Sigmoid colon (tissue), 7 donors: ENCODE data around the gene ADAM23. TPM values are rescaled to one million over a fixed set of nuclear protein-coding genes. Genes with fewer than 3 reads are reported as not detected.

Experiments used
- DNase-seq: peaks from one replicate; pipeline ENCODE4 v3.0.0-alpha.2; 2019
- H3K27ac ChIP-seq, 4 donors: fragments of 200-600 bp; sonication (generic); one replicate each; pipeline ENCODE4 v1.5.1; 2016 to 2019; ENCODE audit warnings: mild to moderate bottlenecking in 1 of 4
- H3K27me3 ChIP-seq, 3 donors: fragments of 200-600 bp; sonication (generic); one replicate each; pipeline ENCODE4 v1.5.1; 2019; ENCODE audit warnings: mild to moderate bottlenecking in 1 of 3
- H3K36me3 ChIP-seq, 4 donors: fragments of 200-600 bp; sonication (generic); one replicate each; pipeline ENCODE4 v1.5.1; 2016 to 2019
- H3K4me1 ChIP-seq, 4 donors: fragments of 200-600 bp; sonication (generic); one replicate each; pipeline ENCODE4 v1.5.1; 2017 to 2019
- H3K4me3 ChIP-seq, 4 donors: fragments of 200-600 bp; sonication (generic); one replicate each; pipeline ENCODE4 v1.5.1; 2017 to 2019; ENCODE audit warnings: mild to moderate bottlenecking in 2 of 4, moderate library complexity in 1 of 4
- H3K9me3 ChIP-seq, 4 donors: fragments of 200-600 bp in 3 of 4; sonication (generic) in 3 of 4; one replicate each; pipeline versions ENCODE4 v1.5.1 to v1.6.1; 2013 to 2019
- CTCF ChIP-seq, 4 experiments: fragments of 450-650 bp in 3 of 4; fragments of 200-600 bp in 1 of 4; IDR thresholded peaks; one replicate each; pipeline ENCODE4 v1.5.1; 2016 to 2019; ENCODE audit warnings: antibody characterized with exemption in 4 of 4, mild to moderate bottlenecking in 3 of 4, moderate library complexity in 2 of 4
- EP300 ChIP-seq, 4 donors: sonication (generic); formaldehyde crosslinking; IDR thresholded peaks; one replicate each; pipeline ENCODE4 v1.6.1; 2017; ENCODE audit warnings: antibody characterized with exemption in 4 of 4
- POLR2A ChIP-seq, 2 donors: fragments of 450-650 bp; IDR thresholded peaks; one replicate each; pipeline ENCODE4 v1.6.1; 2016; ENCODE audit warnings: antibody characterized with exemption in 2 of 2, mild to moderate bottlenecking in 2 of 2, moderate library complexity in 2 of 2
- POLR2AphosphoS5 ChIP-seq, 4 donors: sonication (generic); formaldehyde crosslinking; IDR thresholded peaks; one replicate each; pipeline ENCODE4 v1.6.1; 2017; ENCODE audit warnings: antibody characterized with exemption in 4 of 4
- WGBS, 2 donors: extraction: QIAGEN DNeasy Blood & Tissue Kit; methylation state at CpG; one replicate each; pipeline ENCODE4 v1.1.7; 2013; 5-methylcytosine and 5-hydroxymethylcytosine counted together
- intact Hi-C: fragments of 100-400 bp; cut with DNase I; formaldehyde crosslinking; loops from one replicate; pipeline ENCODE4 v1.15.1; 2023
- polyA plus RNA-seq, 3 donors: library from polyadenylated mRNA; stranded (reverse); fragments of 200-250 nt; gene quantifications; one replicate each; pipeline ENCODE4 v1.2.3, GENCODE V29; 2013
- total RNA-seq, 4 donors: library from RNA; depleted of rRNA; stranded (reverse); fragments of >200 nt; gene quantifications; one replicate each; pipeline ENCODE4 v1.1.0, GENCODE V29; 2016
- donor health status: healthy with polysubstance abuse.
- donor health status: Bipolar disorder and iron deficiency.
- donor health status: healthy.

ADAM23 gene
- total and polyA plus RNA-seq, 7 donors, result under 0.01 to 2.9 (median 1.6) TPM

- intact Hi-C loops, result no loop called here
- Histone ChIP-seq H3K9me3 (no peaks in the 10 kb centered on the region), H3K36me3 (no peaks in the 10 kb centered on the region), H3K27me3 (no peaks in the 10 kb centered on the region), H3K27ac (no peak overlapping the region), H3K4me3 (no peak overlapping the region), H3K4me1 (peaks cover 0 to 6% (median 0%) of the 10 kb centered on the region in 4 donors)
- WGBS, 2 donors, result 49 to 65% methylated on average over 5 of the region's 5 CpGs
- TF ChIP-seq CTCF (IDR thresholded peaks at IDR 0.05) (peak in 1 of 4 experiments; percentile 14), POLR2AphosphoS5 (IDR thresholded peaks at IDR 0.05) (no peak), EP300 (IDR thresholded peaks at IDR 0.05) (no peak), POLR2A (IDR thresholded peaks at IDR 0.05) (no peak)
- no peak for DNase-seq
Measured at GRCh38 chr2:206556357-206556949, 113.1 kb downstream of the ADAM23 start.

GRCh38 chr2:206557321-206557720 lies 114.0 kb downstream of the ADAM23 start:
- peaks cover 0 to 6% (median 0%) of the 10 kb centered on the region in 4 donors for H3K4me1 ChIP-seq
- intact Hi-C loops, result no loop called here
- no peak for DNase-seq
- H3K9me3 ChIP-seq, result no peaks in the 10 kb centered on the region
- WGBS, 2 donors, result 93 to 96% methylated on average over 4 of the region's 4 CpGs
- H3K27me3 ChIP-seq, result no peaks in the 10 kb centered on the region
- no peak overlapping the region for H3K27ac ChIP-seq
- H3K4me3 ChIP-seq, result no peak overlapping the region
- H3K36me3 ChIP-seq, result no peaks in the 10 kb centered on the region
- no peak for TF ChIP-seq EP300 (IDR thresholded peaks at IDR 0.05)
- no peak for TF ChIP-seq POLR2AphosphoS5 (IDR thresholded peaks at IDR 0.05)
- no peak for TF ChIP-seq CTCF (IDR thresholded peaks at IDR 0.05)
- no peak for TF ChIP-seq POLR2A (IDR thresholded peaks at IDR 0.05)

DNA sequence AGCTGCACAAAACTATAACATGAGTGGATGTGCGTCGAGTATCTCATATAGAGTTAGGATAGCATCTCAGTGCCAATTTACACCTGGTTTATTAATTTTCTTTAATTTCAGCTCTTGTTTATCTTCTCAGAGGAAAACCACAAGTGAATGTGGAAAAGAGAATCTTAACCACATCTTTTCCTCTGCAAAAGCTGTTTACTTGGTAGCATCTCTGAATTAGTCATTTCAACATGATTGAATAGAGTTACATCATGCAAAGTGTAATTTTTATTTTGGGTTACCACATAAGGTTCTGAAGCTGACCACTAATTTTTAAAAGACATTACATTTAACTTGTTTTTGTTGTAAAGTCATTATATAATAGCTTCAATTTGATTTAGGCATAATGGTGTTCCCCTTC lies 115.2 kb downstream of the ADAM23 start:
- Histone ChIP-seq H3K4me3 (no peak overlapping the region), H3K9me3 (no peaks in the 10 kb centered on the region), H3K4me1 (peaks cover 0 to 6% (median 0%) of the 10 kb centered on the region in 4 donors), H3K36me3 (no peaks in the 10 kb centered on the region), H3K27ac (no peak overlapping the region), H3K27me3 (no peaks in the 10 kb centered on the region)
- intact Hi-C loops, result no loop called here
- DNase-seq, result no peak
- 71 to 89% methylated on average over 2 of the region's 2 CpGs for WGBS, 2 donors
- no peak for TF ChIP-seq POLR2A (IDR thresholded peaks at IDR 0.05)
- no peak for TF ChIP-seq CTCF (IDR thresholded peaks at IDR 0.05)
- no peak for TF ChIP-seq EP300 (IDR thresholded peaks at IDR 0.05)

DNA sequence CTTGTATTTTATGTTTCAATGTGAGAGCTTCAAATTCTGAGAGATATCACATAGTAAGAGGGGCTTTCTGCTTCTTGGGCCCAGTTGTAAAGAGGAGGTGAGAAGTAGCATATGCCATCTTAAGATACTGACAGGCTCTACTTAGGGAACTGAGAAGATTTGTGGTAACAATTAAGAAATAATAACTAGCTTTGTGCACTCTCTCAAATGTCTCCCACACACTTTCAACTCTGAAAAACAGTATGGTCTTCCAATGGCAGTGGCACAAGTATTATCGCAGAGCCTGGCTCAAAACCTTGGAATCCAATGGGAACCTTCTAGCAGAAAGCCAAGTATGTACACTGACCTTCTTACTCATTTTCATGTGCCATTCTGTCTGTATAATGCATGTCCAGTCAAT lies 118.6 kb downstream of the ADAM23 start:
- Histone ChIP-seq H3K4me1 (no peaks in the 10 kb centered on the region), H3K27ac (no peak overlapping the region), H3K36me3 (no peaks in the 10 kb centered on the region), H3K9me3 (no peaks in the 10 kb centered on the region), H3K4me3 (no peak overlapping the region), H3K27me3 (no peaks in the 10 kb centered on the region)
- 96 to 100% methylated on average over 1 of the region's 1 CpG for WGBS, 2 donors
- intact Hi-C loops, result no loop called here
- no peak for TF ChIP-seq POLR2AphosphoS5 (IDR thresholded peaks at IDR 0.05)
- TF ChIP-seq CTCF (IDR thresholded peaks at IDR 0.05), result no peak
- TF ChIP-seq POLR2A (IDR thresholded peaks at IDR 0.05), result no peak
- TF ChIP-seq EP300 (IDR thresholded peaks at IDR 0.05), result no peak
- DNase-seq, result no peak

DNA sequence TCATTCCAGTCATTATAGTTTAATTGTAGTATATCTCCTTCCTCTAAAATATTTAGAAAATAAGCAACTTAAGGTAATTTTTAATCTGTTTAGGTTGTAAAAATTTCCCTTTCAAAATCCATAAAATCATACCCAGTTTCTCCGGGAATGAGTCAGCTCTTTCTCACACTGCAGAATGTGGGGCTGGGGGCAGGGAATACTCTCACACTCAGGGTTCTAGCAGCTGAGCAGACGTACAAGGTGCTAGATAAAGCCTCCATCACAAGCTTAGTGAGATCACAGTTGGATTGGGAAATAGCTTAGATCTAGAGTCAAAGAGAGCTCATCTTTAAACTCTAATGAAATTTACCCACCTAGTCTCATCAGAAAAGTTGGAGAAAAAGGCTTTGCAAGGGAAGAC lies 119.0 kb downstream of the ADAM23 start:
- no peaks in the 10 kb centered on the region for H3K4me1 ChIP-seq
- H3K9me3 ChIP-seq, result no peaks in the 10 kb centered on the region
- no peak for DNase-seq
- intact Hi-C loops, result no loop called here
- TF ChIP-seq POLR2AphosphoS5 (IDR thresholded peaks at IDR 0.05) (no peak), CTCF (IDR thresholded peaks at IDR 0.05) (no peak), EP300 (IDR thresholded peaks at IDR 0.05) (no peak), POLR2A (IDR thresholded peaks at IDR 0.05) (no peak)
- H3K27me3 ChIP-seq, result no peaks in the 10 kb centered on the region
- no peaks in the 10 kb centered on the region for H3K36me3 ChIP-seq
- H3K27ac ChIP-seq, result no peak overlapping the region
- no peak overlapping the region for H3K4me3 ChIP-seq
- WGBS, 2 donors, result 86 to 88% methylated on average over 2 of the region's 2 CpGs
